HG03457 (cell line): ENCODE data around the gene ANKHD1.
"Not testable (repeated sequence)": the region's sequence is repeated elsewhere in the genome, so short reads cannot be mapped to it uniquely, and the experiment has no call there.

Experiments used
- ATAC-seq: cut with Tn5 transposase; IDR thresholded peaks from one replicate; pipeline ENCODE4 v1.9.1; 2021; ENCODE audit warnings: moderate number of reproducible peaks; ENCODE audit not compliant: unreplicated experiment

Gene ANKHD1

GRCh38 chr5:140420226-140420570, 18.6 kb downstream of the ANKHD1 start:
- ATAC-seq: no peak

GRCh38 chr5:140420665-140421361, 19.2 kb downstream of the ANKHD1 start:
- ATAC-seq: no peak

GRCh38 chr5:140421375-140421774, 19.7 kb downstream of the ANKHD1 start:
- not testable (repeated sequence) for ATAC-seq

GRCh38 chr5:140423609-140424008, 22.0 kb downstream of the ANKHD1 start:
- ATAC-seq: no peak

GRCh38 chr5:140424135-140424534, 22.5 kb downstream of the ANKHD1 start:
- no peak for ATAC-seq

GRCh38 chr5:140427726-140428125, 26.1 kb downstream of the ANKHD1 start:
- not testable (repeated sequence) for ATAC-seq

GRCh38 chr5:140429724-140430123, 28.1 kb downstream of the ANKHD1 start:
- no peak for ATAC-seq

- ATAC-seq: no peak
These were observed 30.6 kb downstream of the ANKHD1 start for GRCh38 chr5:140432212-140432611.

GRCh38 chr5:140432916-140433315, 31.3 kb downstream of the ANKHD1 start:
- no peak for ATAC-seq

GRCh38 chr5:140457368-140457767, 55.7 kb downstream of the ANKHD1 start:
- ATAC-seq: not testable (repeated sequence)

- no peak for ATAC-seq
These were observed 65.5 kb downstream of the ANKHD1 start for GRCh38 chr5:140466981-140467742.

- ATAC-seq: no peak
These were observed 66.6 kb downstream of the ANKHD1 start for GRCh38 chr5:140468188-140468587.

GRCh38 chr5:140469259-140469658, 67.6 kb downstream of the ANKHD1 start:
- no peak for ATAC-seq

- ATAC-seq: no peak
These were observed 78.8 kb downstream of the ANKHD1 start for GRCh38 chr5:140480310-140481014.

GRCh38 chr5:140481758-140482157, 80.1 kb downstream of the ANKHD1 start:
- no peak for ATAC-seq

- no peak for ATAC-seq
These were observed 81.4 kb downstream of the ANKHD1 start for GRCh38 chr5:140483055-140483454.

- ATAC-seq: not testable (repeated sequence)
These were observed 86.5 kb downstream of the ANKHD1 start for GRCh38 chr5:140488141-140488540.

- no peak for ATAC-seq
These were observed 87.3 kb downstream of the ANKHD1 start for GRCh38 chr5:140488914-140489313.

- ATAC-seq: no peak
These were observed 96.3 kb downstream of the ANKHD1 start for GRCh38 chr5:140497897-140498296.

- no peak for ATAC-seq
These were observed 97.0 kb downstream of the ANKHD1 start for GRCh38 chr5:140498591-140498990.

- no peak for ATAC-seq
These were observed 101.2 kb downstream of the ANKHD1 start for GRCh38 chr5:140502834-140503233.

GRCh38 chr5:140509898-140510297, 108.3 kb downstream of the ANKHD1 start:
- no peak for ATAC-seq
